Neural progenitor cell (in vitro differentiated cells): Measurements from ENCODE around the gene TCP11.

Experiments
- EZH2 ChIP-seq: fragments of 200-600 bp; sonication (generic); IDR thresholded peaks from 2 replicates; pipeline ENCODE4 v1.6.1; 2017; ENCODE audit warnings: antibody characterized with exemption, mild to moderate bottlenecking, moderate library complexity
- EZH2phosphoT487 ChIP-seq: fragments of 200-600 bp; sonication (generic); IDR thresholded peaks from 2 replicates; pipeline ENCODE4 v1.6.1; 2017; ENCODE audit warnings: antibody characterized with exemption
- TF ChIP-seq, protein P1 (sequence below): fragments of 200-600 bp; sonication (generic); IDR thresholded peaks from 2 replicates; pipeline ENCODE4 v1.5.1; 2017; ENCODE audit warnings: antibody characterized with exemption, mild to moderate bottlenecking

DNA sequence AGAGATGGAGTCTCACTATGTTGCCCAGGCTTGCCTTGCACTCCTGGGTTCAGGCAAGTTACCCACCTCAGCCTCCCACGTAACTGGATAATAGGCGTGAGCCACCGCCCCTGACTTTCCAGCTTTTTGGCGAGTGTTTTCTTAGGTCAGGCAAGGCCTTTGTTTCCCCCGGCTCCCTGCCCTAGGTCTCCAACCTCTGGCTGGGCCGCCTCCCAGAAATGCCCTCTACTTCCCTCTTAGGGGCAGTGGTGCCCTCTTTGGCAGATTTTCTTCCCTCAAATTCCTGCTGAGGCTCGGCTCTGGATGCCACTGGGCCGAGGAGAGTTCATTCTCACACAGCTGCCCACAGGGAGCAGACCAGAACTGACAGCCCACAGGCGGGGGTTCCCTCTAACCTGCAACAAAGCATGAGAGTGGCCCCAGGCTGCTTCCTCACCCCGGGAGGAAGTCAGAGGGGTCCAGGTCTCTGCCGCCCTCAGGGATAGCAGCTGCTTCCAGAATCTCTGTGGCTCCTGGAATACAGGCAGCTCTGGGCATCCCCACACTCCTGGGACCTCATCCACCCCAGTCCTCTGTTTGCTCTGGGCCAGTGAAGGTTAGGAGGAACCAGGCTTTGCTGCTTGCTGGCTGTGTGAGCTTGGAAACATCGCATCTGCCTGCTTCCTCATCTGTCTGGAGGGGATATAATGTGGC is 56.5 kb downstream of the TCP11 start:
- TF ChIP-seq, protein P1, sequence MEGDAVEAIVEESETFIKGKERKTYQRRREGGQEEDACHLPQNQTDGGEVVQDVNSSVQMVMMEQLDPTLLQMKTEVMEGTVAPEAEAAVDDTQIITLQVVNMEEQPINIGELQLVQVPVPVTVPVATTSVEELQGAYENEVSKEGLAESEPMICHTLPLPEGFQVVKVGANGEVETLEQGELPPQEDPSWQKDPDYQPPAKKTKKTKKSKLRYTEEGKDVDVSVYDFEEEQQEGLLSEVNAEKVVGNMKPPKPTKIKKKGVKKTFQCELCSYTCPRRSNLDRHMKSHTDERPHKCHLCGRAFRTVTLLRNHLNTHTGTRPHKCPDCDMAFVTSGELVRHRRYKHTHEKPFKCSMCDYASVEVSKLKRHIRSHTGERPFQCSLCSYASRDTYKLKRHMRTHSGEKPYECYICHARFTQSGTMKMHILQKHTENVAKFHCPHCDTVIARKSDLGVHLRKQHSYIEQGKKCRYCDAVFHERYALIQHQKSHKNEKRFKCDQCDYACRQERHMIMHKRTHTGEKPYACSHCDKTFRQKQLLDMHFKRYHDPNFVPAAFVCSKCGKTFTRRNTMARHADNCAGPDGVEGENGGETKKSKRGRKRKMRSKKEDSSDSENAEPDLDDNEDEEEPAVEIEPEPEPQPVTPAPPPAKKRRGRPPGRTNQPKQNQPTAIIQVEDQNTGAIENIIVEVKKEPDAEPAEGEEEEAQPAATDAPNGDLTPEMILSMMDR: no peak
- TF ChIP-seq EZH2 (no peak), EZH2phosphoT487 (no peak)
